ENCODE data around the gene PLBD1. TPM values are rescaled to one million over a fixed set of nuclear protein-coding genes. Genes with fewer than 3 reads are reported as not detected.

PLBD1 gene
- total RNA-seq, 1 experiment from 2014 or later = 49.6 TPM

- no peak for TF ChIP-seq PRDM15 (CRISPR knock-in tag; IDR thresholded peaks at IDR 0.05)
- TF ChIP-seq ZNF219 (CRISPR knock-in tag; IDR thresholded peaks at IDR 0.05; ENCODE audit: borderline replicate concordance) = no peak
- no peak for TF ChIP-seq ZNF138 (CRISPR knock-in tag; conservative IDR thresholded peaks at IDR 0.05)
- no peak for TF ChIP-seq HMGXB4 (CRISPR knock-in tag; IDR thresholded peaks at IDR 0.05)
- TF ChIP-seq MYBL2 (CRISPR knock-in tag; IDR thresholded peaks at IDR 0.05) = no peak
- TF ChIP-seq NR2C2 (CRISPR knock-in tag; IDR thresholded peaks at IDR 0.05) = no peak
- TF ChIP-seq IRF2 (CRISPR knock-in tag; IDR thresholded peaks at IDR 0.05; ENCODE audit: borderline replicate concordance, low read depth) = no peak
- no peak for TF ChIP-seq TP53 (CRISPR knock-in tag; IDR thresholded peaks at IDR 0.05)
- TF ChIP-seq ZMAT4 (CRISPR knock-in tag; IDR thresholded peaks at IDR 0.05) = no peak
- no peak for TF ChIP-seq PREB (CRISPR knock-in tag; IDR thresholded peaks at IDR 0.05; ENCODE audit: borderline replicate concordance)
- TF ChIP-seq SMAD4 (CRISPR knock-in tag; IDR thresholded peaks at IDR 0.05) = no peak
- no peak for TF ChIP-seq ZBTB21 (CRISPR knock-in tag; IDR thresholded peaks at IDR 0.05; ENCODE audit: borderline replicate concordance)
- no peak for TF ChIP-seq HMGA2 (CRISPR knock-in tag; IDR thresholded peaks at IDR 0.05)
Measured at GRCh38 chr12:14548609-14549008, 19.1 kb downstream of the PLBD1 start (continued).

- CTCF ChIA-PET = interaction anchor here (1.2 kb wide), 1 partner anchor 309 kb away, joined by 4 read pairs; no protein-coding TSS in a partner anchor
- no peak for DNase-seq (ENCODE audit: low spot score)
- H3K27me3 Mint-ChIP-seq (ENCODE audit: low read depth) = no peaks in the 10 kb centered on the region
- no peaks in the 10 kb centered on the region for H3K9me3 Mint-ChIP-seq
- H3K27ac Mint-ChIP-seq = no peak overlapping the region
- H3K36me3 Mint-ChIP-seq = peaks cover 11% of the 10 kb centered on the region
- no peaks in the 10 kb centered on the region for H3K4me1 Mint-ChIP-seq
- no peak overlapping the region for H3K4me3 Mint-ChIP-seq
- no peak for TF ChIP-seq NR1H2 (CRISPR knock-in tag; IDR thresholded peaks at IDR 0.05)
- TF ChIP-seq HMGA2 (CRISPR knock-in tag; IDR thresholded peaks at IDR 0.05) = no peak
- no peak for TF ChIP-seq ZNF138 (CRISPR knock-in tag; conservative IDR thresholded peaks at IDR 0.05)
- TF ChIP-seq ATF3 (CRISPR knock-in tag; conservative IDR thresholded peaks at IDR 0.05) = no peak
- TF ChIP-seq ATF1 (CRISPR knock-in tag; IDR thresholded peaks at IDR 0.05) = no peak
- TF ChIP-seq ETV6 (CRISPR knock-in tag; IDR thresholded peaks at IDR 0.05) = no peak
- no peak for TF ChIP-seq ZNF416 (CRISPR knock-in tag; IDR thresholded peaks at IDR 0.05)
- TF ChIP-seq PRRX2 (CRISPR knock-in tag; IDR thresholded peaks at IDR 0.05) = no peak
- TF ChIP-seq TEAD4 (CRISPR knock-in tag; IDR thresholded peaks at IDR 0.05) = no peak
- no peak for TF ChIP-seq FOXK1 (CRISPR knock-in tag; IDR thresholded peaks at IDR 0.05)
- POLR2A ChIA-PET = no interaction called here
- no peak for ATAC-seq
Measured at GRCh38 chr12:14547571-14547970, 20.1 kb downstream of the PLBD1 start.

Data from WTC11 (cell line).